ENCODE measurements around the gene SYT2. TPM values are rescaled to one million over a fixed set of nuclear protein-coding genes. Genes with fewer than 3 reads are reported as not detected.
"Not testable (repeated sequence)": the region's sequence is repeated elsewhere in the genome, so short reads cannot be mapped to it uniquely, and the experiment has no call there.

The SYT2 gene
- total RNA-seq, 1 experiment from 2014 or later, result 0.02 TPM

- DNase-seq (ENCODE audit: low read depth), result peak; percentile 52
Measured at GRCh38 chr1:202593845-202594244, 116.4 kb downstream of the SYT2 start.

DNA sequence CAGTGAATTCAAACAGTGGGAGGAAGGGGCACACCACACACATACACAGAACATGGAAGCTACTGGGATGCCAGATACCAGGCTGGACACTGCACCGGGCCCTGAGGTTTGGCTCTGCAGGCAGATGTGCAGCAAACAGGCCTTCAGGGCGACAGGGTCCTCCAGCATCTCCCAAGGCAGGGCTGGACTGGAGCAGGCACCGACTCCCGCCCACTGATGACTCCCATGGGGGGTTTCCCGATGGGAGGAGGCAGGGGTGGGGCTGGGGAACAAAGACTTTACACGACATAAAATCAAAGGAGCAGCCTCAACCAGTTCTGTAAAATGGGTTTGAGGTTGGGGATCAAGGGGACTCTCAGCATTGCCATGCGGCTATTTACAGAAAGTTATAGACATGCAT is 118.1 kb downstream of the SYT2 start:
- DNase-seq (ENCODE audit: low read depth), result no peak

- DNase-seq (ENCODE audit: low read depth), result no peak
Measured at GRCh38 chr1:202591515-202591914, 118.7 kb downstream of the SYT2 start.

GRCh38 chr1:202590975-202591411 is 119.3 kb downstream of the SYT2 start:
- DNase-seq (ENCODE audit: low read depth), result no peak

- DNase-seq (ENCODE audit: low read depth), result no peak
Measured at GRCh38 chr1:202590126-202590525, 120.1 kb downstream of the SYT2 start.

- DNase-seq (ENCODE audit: low read depth), result peak; percentile 99
Measured at GRCh38 chr1:202589190-202589930, 120.9 kb downstream of the SYT2 start.

- no peak for DNase-seq (ENCODE audit: low read depth)
Measured at GRCh38 chr1:202588503-202589189, 121.6 kb downstream of the SYT2 start.

DNA sequence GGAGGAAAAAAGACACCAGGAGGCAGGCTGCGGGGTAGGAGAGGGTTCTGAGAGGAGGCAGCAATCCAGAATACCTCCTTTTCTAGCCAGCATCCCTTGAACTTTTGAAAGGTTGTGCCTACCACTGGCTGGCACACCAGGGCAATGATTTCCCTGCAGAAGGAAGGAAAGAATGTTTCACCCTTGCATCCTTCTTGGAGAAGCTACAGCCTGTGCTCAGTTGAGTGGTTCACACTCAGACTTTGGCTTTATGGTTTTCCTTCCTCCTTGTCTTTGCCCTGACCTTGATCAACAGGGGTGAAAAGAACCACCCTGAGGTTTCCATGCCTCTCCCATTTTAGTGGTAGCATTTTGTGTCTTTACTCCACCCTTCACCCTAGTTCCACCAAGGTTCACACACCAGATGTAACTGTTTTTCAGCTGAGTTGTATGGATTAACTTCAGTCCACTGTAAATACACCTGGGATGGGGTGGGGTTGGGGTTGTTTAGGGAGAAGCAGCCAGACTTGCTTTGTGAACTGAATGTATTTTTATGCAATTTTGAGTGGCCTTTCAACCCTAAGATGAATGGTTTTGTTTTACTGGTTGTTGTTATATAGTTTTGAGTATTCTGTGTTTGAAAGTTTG is 122.3 kb downstream of the SYT2 start:
- DNase-seq (ENCODE audit: low read depth), result no peak

GRCh38 chr1:202586871-202587270 is 123.4 kb downstream of the SYT2 start:
- no peak for DNase-seq (ENCODE audit: low read depth)

DNA sequence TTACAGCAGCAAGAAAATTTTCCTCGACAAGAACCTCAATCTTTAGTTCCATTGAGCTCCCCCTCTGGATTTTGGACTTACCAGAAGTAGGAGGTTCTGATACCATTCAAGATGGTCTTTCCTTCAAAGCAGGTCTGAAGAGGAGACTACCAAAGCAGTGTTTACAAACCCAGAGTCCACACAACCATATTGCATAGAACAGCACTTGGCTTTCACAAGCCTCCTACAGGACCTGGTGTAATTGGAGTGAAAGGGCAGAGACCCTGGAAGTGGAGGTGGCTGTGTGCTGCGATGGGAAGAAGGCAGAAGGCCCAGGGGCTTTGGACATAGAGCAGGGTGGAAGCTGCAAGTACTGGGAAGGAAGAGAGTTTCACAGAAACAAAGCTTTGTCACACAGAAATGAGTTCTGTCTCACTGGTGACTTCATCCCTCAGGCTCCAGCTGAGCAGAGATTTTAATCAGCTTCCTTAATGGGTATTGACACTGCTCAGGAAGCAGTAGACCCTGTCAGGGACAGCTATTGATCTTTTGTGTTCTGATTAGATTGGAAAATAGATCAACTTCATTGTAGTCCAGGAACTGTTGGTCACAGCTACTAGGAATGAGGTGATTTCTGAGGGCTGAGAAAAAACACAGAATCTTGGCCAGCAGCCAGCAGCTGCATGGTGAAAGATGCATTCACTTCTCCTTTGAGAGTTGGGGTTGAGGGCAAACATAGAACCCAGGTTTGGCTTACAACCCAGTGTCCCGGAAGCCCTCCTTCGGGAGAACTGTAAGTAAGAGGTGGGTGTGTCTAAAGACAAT is 124.0 kb downstream of the SYT2 start:
- peak; percentile 25 for DNase-seq (ENCODE audit: low read depth)

DNA sequence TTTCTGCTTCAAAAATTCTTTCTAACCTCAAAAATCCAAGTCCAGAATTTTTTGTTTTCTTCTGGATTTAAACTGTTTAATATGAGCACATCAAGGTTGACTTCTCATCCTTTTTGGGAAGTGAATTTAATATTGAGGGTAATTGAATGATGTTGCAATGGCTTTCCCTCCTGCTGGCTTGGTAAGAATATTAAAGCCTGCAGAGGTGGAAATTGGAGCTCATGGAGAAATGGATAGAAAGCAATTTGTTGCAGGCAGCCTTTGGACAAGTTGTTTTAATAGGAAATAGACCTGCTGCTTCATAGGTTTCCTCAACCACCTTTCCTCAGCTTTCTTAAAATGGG is 124.7 kb downstream of the SYT2 start:
- no peak for DNase-seq (ENCODE audit: low read depth)

DNA sequence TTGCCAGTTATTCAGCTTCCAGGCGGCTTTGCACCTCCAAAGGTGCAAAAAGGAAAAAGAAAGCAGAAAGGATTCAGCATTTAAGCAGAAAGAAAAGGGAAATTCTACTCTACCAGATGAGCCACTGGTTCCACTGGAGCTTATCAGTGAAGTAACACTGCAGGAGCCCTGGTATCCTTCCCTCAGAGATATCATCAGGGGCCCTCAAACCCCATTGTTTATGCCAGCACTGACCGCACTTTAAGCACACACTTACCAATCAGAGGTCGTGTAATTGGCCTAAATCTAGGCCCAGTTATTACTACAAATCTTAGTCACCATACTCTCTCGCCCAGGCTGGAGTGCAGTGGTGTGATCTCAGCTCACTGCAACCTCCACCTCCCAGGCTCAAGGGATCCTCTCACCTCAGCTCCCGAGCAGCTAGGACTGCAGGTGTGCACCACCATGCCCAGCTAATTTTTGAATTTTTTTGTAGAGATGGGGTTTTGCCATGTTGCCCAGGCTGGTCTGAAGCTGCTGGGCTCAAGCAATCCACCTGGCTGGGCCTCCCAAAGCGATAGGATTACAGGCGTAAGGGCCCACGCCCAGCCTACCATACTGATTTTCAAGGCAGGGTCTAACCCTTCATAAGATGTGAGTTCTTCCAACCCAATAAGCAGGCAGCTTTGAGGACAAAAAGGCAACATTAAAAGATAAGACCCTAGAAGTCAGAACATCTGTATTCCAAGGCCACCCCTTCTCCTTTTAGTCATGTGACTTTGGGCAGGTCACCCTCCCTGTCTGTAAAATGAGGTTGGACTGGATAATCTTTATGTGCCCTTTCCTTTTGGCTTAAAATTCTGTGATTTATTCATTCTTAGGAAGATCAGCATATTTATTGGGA is 125.3 kb downstream of the SYT2 start:
- no peak for DNase-seq (ENCODE audit: low read depth)

- DNase-seq (ENCODE audit: low read depth), result not testable (repeated sequence)
Measured at GRCh38 chr1:202582350-202582749, 127.9 kb downstream of the SYT2 start.

GRCh38 chr1:202580619-202581018 is 129.6 kb downstream of the SYT2 start:
- no peak for DNase-seq (ENCODE audit: low read depth)

GRCh38 chr1:202579806-202580205 is 130.4 kb downstream of the SYT2 start:
- peak; percentile 63 for DNase-seq (ENCODE audit: low read depth)

DNA sequence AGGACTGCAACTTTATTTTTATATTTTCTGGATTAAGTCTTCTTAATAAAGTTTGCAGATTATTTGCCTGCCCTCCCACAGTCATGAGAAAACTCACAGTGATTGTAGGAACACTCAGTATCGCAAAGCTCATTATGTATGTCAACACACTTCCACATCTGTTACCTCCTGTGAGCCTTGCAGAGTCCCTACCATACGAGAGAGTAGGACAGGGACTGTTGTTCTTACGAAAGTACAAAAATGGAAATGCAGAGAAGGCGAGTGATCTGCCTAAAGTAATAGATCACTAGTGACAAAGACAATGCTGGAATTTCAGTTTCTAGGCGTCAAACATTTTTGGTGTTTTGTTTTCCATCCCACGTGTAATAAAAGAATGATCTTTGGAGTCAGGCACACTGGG is 131.7 kb downstream of the SYT2 start:
- DNase-seq (ENCODE audit: low read depth), result no peak

DNA sequence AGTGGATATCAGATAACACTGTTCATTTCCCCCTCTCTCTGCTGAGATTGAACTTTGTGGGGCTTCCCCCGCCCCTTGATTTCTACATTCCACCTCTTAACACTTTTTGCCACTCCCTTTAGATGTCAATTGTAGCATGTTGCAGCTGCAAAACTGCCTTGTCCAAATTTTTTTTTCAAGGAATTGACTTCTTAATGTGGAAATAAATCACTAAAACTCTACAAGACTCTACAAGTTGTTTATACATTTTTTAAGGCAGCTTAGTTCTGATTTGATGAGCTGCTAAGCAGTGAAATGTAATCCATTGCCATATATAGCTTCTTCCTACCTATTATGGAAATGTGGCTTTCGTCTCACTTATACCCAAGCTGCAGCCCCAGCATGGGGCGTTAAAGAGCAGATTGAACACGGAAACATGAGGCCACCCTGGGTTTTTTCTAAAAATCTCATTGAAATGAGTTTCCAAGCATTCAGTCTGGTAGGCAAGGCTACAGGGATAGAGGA is 132.2 kb downstream of the SYT2 start:
- no peak for DNase-seq (ENCODE audit: low read depth)

DNA sequence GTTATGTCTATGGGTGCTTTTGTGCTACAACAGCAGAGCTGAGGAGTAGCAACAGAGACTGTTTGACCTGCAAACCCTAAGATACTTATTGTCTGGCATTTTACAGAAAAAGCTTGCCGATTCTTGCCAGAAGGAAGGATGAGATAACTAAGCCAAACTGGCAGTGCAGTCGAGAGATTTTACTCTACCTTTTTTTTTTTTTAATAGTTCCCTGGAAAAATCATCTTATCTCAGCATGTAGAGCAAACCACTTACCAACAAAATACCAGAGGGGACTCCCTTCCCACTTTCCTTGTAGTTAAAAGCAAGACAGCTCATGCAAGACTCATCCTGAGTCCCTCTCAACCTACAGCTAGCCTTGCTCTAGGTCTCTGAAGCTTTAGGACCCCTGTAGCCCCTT is 132.9 kb downstream of the SYT2 start:
- DNase-seq (ENCODE audit: low read depth), result no peak

GRCh38 chr1:202576816-202577215 is 133.4 kb downstream of the SYT2 start:
- no peak for DNase-seq (ENCODE audit: low read depth)

DNA sequence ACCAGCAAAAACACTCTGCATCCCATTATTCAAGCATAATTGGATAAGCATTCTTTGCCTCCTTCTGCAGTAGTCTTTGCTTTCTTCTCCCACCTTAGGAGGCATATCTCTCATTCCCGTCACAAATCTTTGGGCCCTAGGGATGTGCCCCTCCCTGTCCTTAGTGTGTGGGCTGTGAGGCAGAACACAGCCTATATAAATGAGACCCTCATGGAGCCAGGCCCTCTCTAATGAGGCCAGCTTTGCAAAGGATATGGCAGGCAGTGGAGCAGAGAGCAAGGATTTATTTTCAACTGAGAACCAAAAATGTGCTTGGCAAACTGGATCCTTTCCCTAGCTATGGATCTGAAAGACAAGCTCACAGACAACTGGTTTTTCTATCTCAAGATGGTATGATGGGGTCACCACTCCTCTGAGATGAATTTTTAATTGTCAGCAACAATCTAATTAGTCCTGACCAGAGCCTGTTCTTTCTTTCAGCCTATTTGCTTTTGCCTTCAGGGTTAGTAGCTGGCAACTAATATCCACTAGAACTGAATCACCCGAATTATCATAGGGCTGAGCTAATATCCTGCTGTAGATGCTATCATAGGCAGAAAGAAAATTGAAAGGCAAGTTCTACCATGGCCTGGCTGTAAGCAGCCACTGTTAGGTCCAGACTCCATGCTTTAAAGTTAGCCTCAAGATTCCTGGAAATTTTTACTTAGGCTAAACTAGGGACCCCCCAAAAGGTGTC is 134.2 kb downstream of the SYT2 start:
- DNase-seq (ENCODE audit: low read depth), result no peak

Measured in HT1080 (cell line).